OCI-LY7 (cell line): ENCODE measurements around the gene RGCC. TPM values are rescaled to one million over a fixed set of nuclear protein-coding genes. Genes with fewer than 3 reads are reported as not detected.

Experiments used
- BruUV-seq: library from RNA; stranded (reverse); fragments of 400-500 nt; replicated peaks from 2 replicates; lab custom pipeline; 2021; lab: Mats Ljungman, UMichigan
- CTCF ChIA-PET: fragments of 300-600 bp; sonication (Branson Sonifier 250); formaldehyde crosslinking; loops from one replicate; lab custom pipeline; 2022; ENCODE audit warnings: antibody characterized with exemption; ENCODE audit not compliant: unreplicated experiment; lab: Charles Lee
- POLR2A ChIA-PET: fragments of 300-600 bp; sonication (Branson Sonifier 250); formaldehyde crosslinking; loops from one replicate; lab custom pipeline; 2022; ENCODE audit warnings: antibody characterized with exemption; lab: Charles Lee
- DNase-seq: peaks from one replicate; pipeline ENCODE4 v3.0.0-alpha.2; 2015; ENCODE audit warnings: low spot score
- H2AFZ ChIP-seq: fragments of 200-600 bp; sonication (generic), shearing (Covaris generic); 2 replicates; pipeline ENCODE4 v1.6.1; 2014; ENCODE audit warnings: mild to moderate bottlenecking, antibody characterized with exemption, low read length, moderate library complexity
- H3K27ac ChIP-seq: fragments of 200-600 bp; sonication (generic); 2 replicates; pipeline ENCODE4 v1.5.1; 2014; ENCODE audit warnings: mixed run types, low read depth, mild to moderate bottlenecking, moderate library complexity, low read length, inconsistent platforms; ENCODE audit not compliant: poor library complexity, severe bottlenecking
- H3K36me3 ChIP-seq: fragments of 200-600 bp; sonication (generic); 2 replicates; pipeline ENCODE4 v1.6.1; 2014; ENCODE audit warnings: mild to moderate bottlenecking, antibody characterized with exemption, low read length, moderate library complexity, mixed read lengths; ENCODE audit not compliant: insufficient read depth
- H3K4me1 ChIP-seq: fragments of 200-600 bp; sonication (generic); 2 replicates; pipeline ENCODE4 v1.5.1; 2014; ENCODE audit warnings: mild to moderate bottlenecking, low read length; ENCODE audit not compliant: insufficient read depth, poor library complexity, severe bottlenecking
- H3K4me2 ChIP-seq: fragments of 200-600 bp; sonication (generic); 2 replicates; pipeline ENCODE4 v1.6.1; 2014; ENCODE audit warnings: mild to moderate bottlenecking, low read length
- H3K4me3 ChIP-seq: fragments of 200-600 bp; sonication (generic); 2 replicates; pipeline ENCODE4 v1.5.1; 2014; ENCODE audit warnings: mild to moderate bottlenecking, low read depth, low read length; ENCODE audit not compliant: poor library complexity, severe bottlenecking
- H3K79me2 ChIP-seq: fragments of 200-600 bp; sonication (generic); 2 replicates; pipeline ENCODE4 v1.6.1; 2016; ENCODE audit warnings: low read depth, mild to moderate bottlenecking, low read length, moderate library complexity, mixed read lengths; ENCODE audit not compliant: insufficient read depth
- H3K9me2 ChIP-seq: fragments of 200-600 bp; sonication (generic); 2 replicates; pipeline ENCODE4 v1.6.1; 2016; ENCODE audit warnings: mild to moderate bottlenecking, low read length, mixed read lengths; ENCODE audit not compliant: insufficient read depth
- H3K9me3 ChIP-seq: fragments of 200-600 bp; sonication (generic); 2 replicates; pipeline ENCODE4 v1.6.1; 2014; ENCODE audit warnings: mild to moderate bottlenecking, mixed run types, low read length, mixed read lengths
- H4K20me1 ChIP-seq: fragments of 200-600 bp; sonication (generic); 2 replicates; pipeline ENCODE4 v1.6.1; 2014; ENCODE audit warnings: mild to moderate bottlenecking, antibody characterized with exemption, low read length, moderate library complexity, mixed read lengths; ENCODE audit not compliant: insufficient read depth
- CTCF ChIP-seq: fragments of 200-600 bp; sonication (generic); conservative IDR thresholded peaks from 2 replicates; pipeline ENCODE4 v1.5.1; 2014; ENCODE audit warnings: mild to moderate bottlenecking, antibody characterized with exemption, low read length, moderate library complexity, mixed read lengths
- EZH2phosphoT487 ChIP-seq: fragments of 200-600 bp; sonication (generic); IDR thresholded peaks from 2 replicates; pipeline ENCODE4 v1.6.1; 2018; ENCODE audit warnings: low read depth, borderline replicate concordance, mild to moderate bottlenecking, mixed run types, antibody characterized with exemption, low read length, moderate library complexity, mixed read lengths
- intact Hi-C: fragments of 100-400 bp; cut with micrococcal nuclease; formaldehyde crosslinking; loops from one replicate; pipeline ENCODE4 v1.10.0; 2022; ENCODE audit not compliant: unreplicated experiment
- total RNA-seq, 2 experiments: library from RNA; depleted of rRNA in 1 of 2; stranded (reverse); fragments of >200 nt in 1 of 2; shearing (Covaris generic) in 1 of 2; gene quantifications; 2 replicates each; pipeline ENCODE4 v1.2.3, GENCODE V29; 2014 to 2022

The RGCC gene
- total RNA-seq, 2 experiments from 2014 or later: 101 to 274 TPM

GRCh38 chr13:41443969-41444368, 13.4 kb upstream of the RGCC start:
- no TSS peak for BruUV-seq
- intact Hi-C loops: no loop called here
- ChIA-PET CTCF (no interaction called here), POLR2A (no interaction called here)
- no peak overlapping the region for H2AFZ ChIP-seq
- H3K79me2 ChIP-seq: no peaks in the 10 kb centered on the region
- no peaks in the 10 kb centered on the region for H3K9me3 ChIP-seq
- H3K4me1 ChIP-seq: no peaks in the 10 kb centered on the region
- TF ChIP-seq EZH2phosphoT487: no peak
- no peak for TF ChIP-seq CTCF
- no peak overlapping the region for H3K4me3 ChIP-seq
- H4K20me1 ChIP-seq: no peaks in the 10 kb centered on the region
- no peaks in the 10 kb centered on the region for H3K9me2 ChIP-seq
- no peak for DNase-seq
- H3K27ac ChIP-seq: no peak overlapping the region
- H3K4me2 ChIP-seq: no peak overlapping the region
- H3K36me3 ChIP-seq: no peaks in the 10 kb centered on the region

DNA sequence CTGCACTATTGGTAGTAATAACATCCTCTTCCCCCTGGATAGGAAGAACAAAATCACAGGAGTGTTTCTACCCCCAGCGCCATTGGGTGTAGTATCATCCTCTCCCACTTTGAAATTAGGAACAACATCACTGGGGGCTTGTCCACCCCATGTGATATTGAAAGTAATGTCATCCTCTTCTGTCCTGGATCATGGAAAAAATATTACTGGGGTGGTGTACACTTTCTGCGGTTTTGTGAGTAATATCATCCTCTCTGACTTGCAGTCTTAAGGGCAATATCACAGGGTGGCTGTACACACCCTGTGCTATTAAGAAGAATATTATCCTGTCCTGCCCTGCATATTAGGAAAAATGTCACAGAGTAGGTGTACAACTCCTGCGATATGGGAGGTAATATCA, 4.9 kb upstream of the RGCC start:
- TF ChIP-seq EZH2phosphoT487 (no peak), CTCF (no peak)
- ChIA-PET POLR2A (no interaction called here), CTCF (no interaction called here)
- Histone ChIP-seq H3K36me3 (no peaks in the 10 kb centered on the region), H3K9me2 (no peaks in the 10 kb centered on the region), H3K27ac (no peak overlapping the region), H3K4me3 (no peak overlapping the region), H3K79me2 (peaks cover under 1% of the 10 kb centered on the region; the same call in 1 of the 2 replicates), H3K9me3 (no peaks in the 10 kb centered on the region), H3K4me2 (no peak overlapping the region), H3K4me1 (peaks cover 8% of the 10 kb centered on the region), H4K20me1 (no peaks in the 10 kb centered on the region), H2AFZ (no peak overlapping the region)
- no TSS peak for BruUV-seq
- no peak for DNase-seq
- intact Hi-C loops: no loop called here

- BruUV-seq: no TSS peak
- intact Hi-C loops: no loop called here
- H3K4me3 ChIP-seq: no peak overlapping the region
- H3K79me2 ChIP-seq: peaks cover 12% of the 10 kb centered on the region
- ChIA-PET CTCF (no interaction called here), POLR2A (interaction anchor here (0.7 kb wide), 1 partner anchor 178 kb away, joined by 3 read pairs; no protein-coding TSS in a partner anchor)
- no peak for DNase-seq
- no peak overlapping the region for H3K4me2 ChIP-seq
- peaks cover 8% of the 10 kb centered on the region for H3K4me1 ChIP-seq
- no peaks in the 10 kb centered on the region for H4K20me1 ChIP-seq
- H3K9me3 ChIP-seq: no peaks in the 10 kb centered on the region
- no peak overlapping the region for H3K27ac ChIP-seq
- peaks cover 11% of the 10 kb centered on the region for H3K36me3 ChIP-seq
- H2AFZ ChIP-seq: no peak overlapping the region
- TF ChIP-seq EZH2phosphoT487: no peak
- no peak for TF ChIP-seq CTCF
- H3K9me2 ChIP-seq: no peaks in the 10 kb centered on the region
Measured at GRCh38 chr13:41453620-41454019, 3.7 kb upstream of the RGCC start.
